Measurements from ENCODE around the gene BLVRA. TPM values are rescaled to one million over a fixed set of nuclear protein-coding genes. Genes with fewer than 3 reads are reported as not detected.
A peak's percentile ranks its signal among the peaks of the same experiment; 100 is the strongest.

BLVRA gene
- total RNA-seq, 1 experiment from 2014 or later = 40.7 TPM

- H3K79me1 ChIP-seq (ENCODE audit: insufficient read depth, low read depth, low read length, poor library complexity, severe bottlenecking) = no peaks in the 10 kb centered on the region
- no peak overlapping the region for H3K23ac ChIP-seq (ENCODE audit: insufficient read length, low read depth, low read length)
- H3K79me2 ChIP-seq (ENCODE audit: insufficient read depth, low read length) = 0 out of 2 replicates have a peak, but pooled peaks cover 1% of the 10 kb centered on the region
- no peak overlapping the region for H2AK5ac ChIP-seq (ENCODE audit: insufficient read length, low read length)
- TF ChIP-seq CTCF (conservative IDR thresholded peaks at IDR 0.05) = no peak
- H3K27me3 ChIP-seq (ENCODE audit: insufficient read depth, low read length) = no peaks in the 10 kb centered on the region
- no peaks in the 10 kb centered on the region; the same call in 1 of the 2 replicates for H3K27me3 Mint-ChIP-seq (ENCODE audit: low read depth)
- H2BK5ac ChIP-seq (ENCODE audit: insufficient read length, low read length) = no peak overlapping the region
- H2AFZ ChIP-seq (ENCODE audit: low read length) = no peak overlapping the region
- no peak overlapping the region for H2BK12ac ChIP-seq (ENCODE audit: insufficient read length, low read depth, low read length)
- peak overlapping the region in 1 of 3 experiments; percentile 79; a peak in 1 of 7 replicates for H3K27ac Mint-ChIP-seq
- no peak overlapping the region for H3K4ac ChIP-seq (ENCODE audit: low read depth, low read length)
- H4K91ac ChIP-seq (ENCODE audit: insufficient read length, low read depth, low read length) = no peak overlapping the region
- H2BK15ac ChIP-seq (ENCODE audit: low read depth, low read length) = no peak overlapping the region
- no peak overlapping the region for H3K4me2 ChIP-seq (ENCODE audit: insufficient read depth, insufficient read length, low read length)
- H3K36me3 Mint-ChIP-seq (ENCODE audit: insufficient read depth in 1 of 3, low read depth in 3 of 3) = peaks cover 9 to 18% (median 10%) of the 10 kb centered on the region in 3 experiments; a peak in 6 of 7 replicates
- WGBS (ENCODE audit: extremely low coverage, insufficient read length, low lambda C conversion rate) = no CpG with 5 or more reads among the region's 5 CpGs
- H2BK120ac ChIP-seq (ENCODE audit: low read depth, low read length, poor library complexity, severe bottlenecking) = no peak overlapping the region
- no peak overlapping the region for H2BK20ac ChIP-seq (ENCODE audit: low read depth, low read length, poor library complexity, severe bottlenecking)
- no peak for DNase-seq
- no peak overlapping the region for H3K14ac ChIP-seq (ENCODE audit: insufficient read depth, low read length)
- peaks cover 4 to 8% of the 10 kb centered on the region in 2 experiments; a peak in 3 of 5 replicates for H3K9me3 Mint-ChIP-seq
- H3T11ph ChIP-seq (ENCODE audit: low read length) = no peak overlapping the region
- H3K56ac ChIP-seq (ENCODE audit: insufficient read length, low read depth, low read length) = no peak overlapping the region
- no peak overlapping the region for H4K5ac ChIP-seq (ENCODE audit: insufficient read length, low read depth, low read length)
- H3K18ac ChIP-seq (ENCODE audit: insufficient read length, low read depth, low read length) = no peak overlapping the region
- no peaks in the 10 kb centered on the region; the same call in 1 of the 2 replicates for H3K4me1 ChIP-seq (ENCODE audit: insufficient read depth, low read length)
- no peak overlapping the region for H3K4me3 Mint-ChIP-seq
- no peak overlapping the region for H4K8ac ChIP-seq (replicated peaks; ENCODE audit: insufficient read length, low read depth, low read length)
- no peak overlapping the region for H3K9ac ChIP-seq (ENCODE audit: extremely low read depth, insufficient read length, low read length)
- no peak overlapping the region for H3K27ac ChIP-seq (ENCODE audit: insufficient read length, low read depth, low read length)
- H4K20me1 ChIP-seq (ENCODE audit: control insufficient read depth, insufficient read depth, insufficient read length) = no peaks in the 10 kb centered on the region
- no peaks in the 10 kb centered on the region for H3K23me2 ChIP-seq (ENCODE audit: insufficient read length, low read depth, low read length, poor library complexity, severe bottlenecking)
- no peaks in the 10 kb centered on the region for H3K9me3 ChIP-seq (ENCODE audit: control insufficient read depth, low read depth, low read length)
- peaks cover 7 to 19% of the 10 kb centered on the region in 2 experiments for H3K4me1 Mint-ChIP-seq
Measured at GRCh38 chr7:43769281-43769680, 10.8 kb downstream of the BLVRA start.

Measured in H9 (cell line).